HAP-1 (cell line): Measurements from ENCODE around the gene KLF11.
"Not testable (repeated sequence)": the region's sequence is repeated elsewhere in the genome, so short reads cannot be mapped to it uniquely, and the experiment has no call there.

Experiments
- DNase-seq, 2 experiments: peaks; one replicate each; pipeline ENCODE4 v3.0.0-alpha.2; 2016 to 2020; ENCODE audit warnings: low spot score in 2 of 2
- H3K27me3 ChIP-seq: fragments of 250-450 bp; sonication (Bioruptor Pico); 2 replicates; pipeline ENCODE4 v1.5.1; 2020; ENCODE audit warnings: low read depth, mild to moderate bottlenecking, moderate library complexity
- H3K36me3 ChIP-seq: fragments of 250-450 bp; sonication (Bioruptor Pico); replicated peaks from 2 replicates; pipeline ENCODE4 v1.5.1; 2020; ENCODE audit warnings: mild to moderate bottlenecking
- H3K4me1 ChIP-seq: fragments of 250-450 bp; sonication (Bioruptor Pico); 2 replicates; pipeline ENCODE4 v1.5.1; 2020; ENCODE audit warnings: mild to moderate bottlenecking
- H3K4me3 ChIP-seq: fragments of 250-450 bp; sonication (Bioruptor Pico); 2 replicates; pipeline ENCODE4 v1.5.1; 2020; ENCODE audit warnings: mild to moderate bottlenecking, moderate library complexity
- H3K9me3 ChIP-seq: fragments of 250-450 bp; sonication (Bioruptor Pico); 2 replicates; pipeline ENCODE4 v1.5.1; 2020; ENCODE audit warnings: mild to moderate bottlenecking, moderate library complexity
- in situ Hi-C: fragments of 300-500 bp; cut with MboI; formaldehyde crosslinking; loops from 3 replicates; pipeline ENCODE4 v1.14.3; 2020; ENCODE audit warnings: low sequenced_read_pairs, inconsistent platforms, mixed read lengths

KLF11 gene

DNA sequence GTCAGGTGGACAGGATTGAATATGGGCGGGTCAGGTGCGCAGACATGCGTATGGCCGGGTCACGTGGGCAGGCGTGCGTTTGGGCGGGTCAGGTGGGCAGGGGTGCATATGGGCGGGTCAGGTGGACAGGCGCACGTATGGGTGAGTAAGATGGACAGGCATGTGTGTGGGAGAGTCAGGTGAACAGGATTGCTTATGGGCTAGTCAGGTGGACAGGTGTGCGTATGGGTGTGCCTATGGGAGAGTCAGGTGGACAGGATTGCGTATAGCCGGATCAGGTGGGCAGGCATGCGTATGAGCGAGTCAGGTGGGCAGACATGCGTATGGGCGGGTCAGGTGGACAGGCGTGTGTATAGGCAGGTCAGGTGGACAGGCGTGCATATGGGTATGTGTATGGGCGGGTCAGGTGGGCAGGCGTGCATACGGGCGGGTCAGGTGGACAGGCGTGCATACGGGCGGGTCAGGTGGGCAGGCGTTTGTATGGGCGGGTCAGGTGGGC, 30.3 kb upstream of the KLF11 start:
- DNase-seq: no peak
- Histone ChIP-seq H3K36me3 (no peaks in the 10 kb centered on the region), H3K4me3 (no peak overlapping the region), H3K4me1 (no peaks in the 10 kb centered on the region), H3K27me3 (no peaks in the 10 kb centered on the region), H3K9me3 (no peaks in the 10 kb centered on the region)
- in situ Hi-C loops: no loop called here

DNA sequence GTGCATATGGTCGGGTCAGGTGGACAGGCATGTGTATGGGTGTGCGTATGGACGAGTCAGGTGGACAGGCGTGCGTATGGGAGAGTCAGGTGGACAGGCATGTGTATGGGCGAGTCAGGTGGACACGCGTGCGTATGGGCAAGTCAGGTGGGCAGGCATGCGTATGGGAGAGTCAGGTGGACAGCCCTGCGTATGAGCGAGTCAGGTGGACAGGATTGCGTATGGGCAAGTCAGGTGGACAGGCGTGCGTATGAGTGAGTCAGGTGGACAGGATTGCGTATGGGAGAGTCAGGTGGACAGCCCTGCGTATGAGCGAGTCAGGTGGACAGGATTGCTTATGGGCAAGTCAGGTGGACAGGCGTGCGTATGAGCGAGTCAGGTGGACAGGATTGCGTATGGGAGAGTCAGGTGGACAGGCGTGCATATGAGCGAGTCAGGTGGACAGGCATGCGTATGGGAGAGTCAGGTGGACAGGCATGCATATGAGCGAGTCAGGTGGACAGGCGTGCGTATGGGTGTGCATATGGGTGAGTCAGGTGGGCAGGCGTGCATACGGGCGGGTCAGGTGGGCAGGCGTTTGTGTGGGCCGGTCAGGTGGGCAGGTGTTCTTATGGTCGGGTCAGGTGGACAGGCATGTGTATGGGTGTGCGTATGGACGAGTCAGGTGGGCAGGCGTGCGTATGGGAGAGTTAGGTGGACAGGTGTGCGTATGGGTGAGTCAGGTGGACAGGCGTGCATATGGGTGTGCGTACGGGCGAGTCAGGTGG, 29.5 kb upstream of the KLF11 start:
- DNase-seq, H3K27me3 ChIP-seq, in situ Hi-C loops: not testable (repeated sequence)

DNA sequence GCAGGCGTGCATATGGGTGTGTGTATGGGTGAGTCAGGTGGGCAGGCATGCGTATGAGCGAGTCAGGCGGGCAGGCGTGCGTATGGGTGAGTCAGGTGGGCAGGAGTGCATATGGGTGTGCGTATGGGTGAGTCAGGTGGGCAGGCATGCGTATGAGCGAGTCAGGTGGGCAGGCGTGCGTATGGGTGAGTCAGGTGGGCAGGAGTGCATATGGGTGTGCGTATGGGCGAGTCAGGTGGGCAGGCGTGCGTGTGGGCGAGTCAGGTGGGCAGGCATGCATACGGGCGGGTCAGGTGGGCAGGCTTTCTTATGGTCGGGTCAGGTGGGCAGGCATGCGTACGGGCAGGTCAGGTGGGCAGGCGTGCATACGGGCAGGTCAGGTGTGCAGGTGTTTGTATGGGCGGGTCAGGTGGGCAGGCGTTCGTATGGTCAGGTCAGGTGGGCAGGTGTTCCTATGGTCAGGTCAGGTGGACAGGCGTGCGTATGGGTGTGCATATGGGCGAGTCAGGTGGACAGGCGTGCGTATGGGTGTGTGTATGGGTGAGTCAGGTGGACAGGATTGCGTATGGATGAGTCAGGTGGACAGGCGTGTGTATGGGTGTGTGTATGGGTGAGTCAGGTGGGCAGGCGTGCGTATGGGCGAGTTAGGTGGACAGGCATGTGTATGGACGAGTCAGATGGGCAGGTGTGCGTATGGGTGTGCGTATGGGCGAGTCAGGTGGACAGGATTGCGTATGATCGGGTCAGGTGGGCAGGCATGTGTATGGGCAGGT, 28.7 kb upstream of the KLF11 start:
- DNase-seq: no peak
- in situ Hi-C loops: no loop called here
- Histone ChIP-seq H3K4me1 (no peaks in the 10 kb centered on the region), H3K27me3 (0 out of 2 replicates have a peak, but pooled peaks cover 2% of the 10 kb centered on the region), H3K36me3 (no peaks in the 10 kb centered on the region), H3K4me3 (no peak overlapping the region), H3K9me3 (no peaks in the 10 kb centered on the region)

More for the DNA sequence above, 29.5 kb upstream of the KLF11 start:
- H3K9me3 ChIP-seq, H3K4me1 ChIP-seq, H3K4me3 ChIP-seq, H3K36me3 ChIP-seq: not testable (repeated sequence)

DNA sequence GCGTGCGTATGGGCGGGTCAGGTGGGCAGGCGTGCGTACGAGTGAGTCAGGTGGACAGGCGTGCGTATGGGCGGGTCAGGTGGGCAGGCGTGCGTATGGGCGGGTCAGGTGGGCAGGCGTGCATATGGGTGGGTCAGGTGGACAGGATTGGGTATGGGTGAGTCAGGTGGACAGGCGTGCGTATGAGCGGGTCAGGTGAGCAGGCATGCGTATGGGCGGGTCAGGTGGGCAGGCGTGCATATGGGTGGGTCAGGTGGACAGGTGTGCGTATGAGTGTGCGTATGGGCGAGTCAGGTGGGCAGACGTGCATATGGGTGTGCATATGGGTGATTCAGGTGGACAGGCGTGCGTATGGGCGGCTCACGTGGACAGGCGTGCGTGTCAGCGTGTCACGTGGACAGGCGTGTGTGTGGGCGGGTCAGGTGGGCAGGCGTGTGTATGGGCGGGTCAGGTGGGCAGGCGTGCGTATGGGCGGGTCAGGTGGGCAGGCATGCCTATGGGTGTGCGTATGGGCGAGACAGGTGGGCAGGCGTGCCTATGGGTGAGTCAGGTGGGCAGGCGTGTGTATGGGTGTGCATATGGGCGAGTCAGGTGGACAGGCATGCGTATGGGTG, 27.9 kb upstream of the KLF11 start:
- H3K27me3 ChIP-seq, DNase-seq, H3K9me3 ChIP-seq, H3K36me3 ChIP-seq, H3K4me1 ChIP-seq, H3K4me3 ChIP-seq, in situ Hi-C loops: not testable (repeated sequence)

DNA sequence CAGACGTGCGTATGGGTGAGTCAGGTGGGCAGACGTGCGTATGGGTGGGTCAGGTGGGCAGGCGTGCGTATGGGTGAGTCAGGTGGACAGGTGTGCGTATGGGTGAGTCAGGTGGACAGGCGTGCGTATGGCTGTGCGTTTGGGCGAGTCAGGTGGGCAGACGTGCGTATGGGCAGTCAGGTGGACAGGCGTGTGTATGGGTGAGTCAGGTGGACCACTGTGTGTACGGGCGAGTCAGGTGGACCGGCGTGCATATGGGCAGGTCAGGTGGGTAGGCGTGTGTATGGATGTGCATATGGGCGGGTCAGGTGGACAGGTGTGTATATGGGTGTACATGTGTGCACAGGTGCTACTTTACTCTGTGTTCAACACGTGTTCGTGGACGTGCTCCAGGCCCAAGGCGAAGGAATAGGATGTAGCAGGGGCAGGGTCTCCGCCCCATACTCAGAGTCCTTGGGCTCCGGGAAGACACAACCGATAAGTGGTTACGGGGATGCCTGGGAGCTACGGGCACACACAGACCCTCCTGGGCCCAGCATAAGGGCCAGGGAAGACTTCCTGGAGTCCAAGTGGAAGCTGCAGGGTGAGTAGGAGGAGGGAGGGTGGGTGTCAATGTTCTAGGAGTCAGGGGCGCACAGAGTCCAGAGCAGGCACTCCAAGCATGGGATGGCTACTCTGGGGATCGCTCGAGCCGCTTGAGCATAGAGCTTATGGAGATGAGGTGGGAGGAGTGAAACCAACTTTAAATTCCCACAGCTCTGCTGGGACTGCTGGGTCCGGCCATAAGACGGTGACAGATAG, 27.1 kb upstream of the KLF11 start:
- H3K27me3 ChIP-seq: 0 out of 2 replicates have a peak, but pooled peaks cover 2% of the 10 kb centered on the region
- in situ Hi-C loops: no loop called here
- no peak for DNase-seq
- H3K4me3 ChIP-seq: no peak overlapping the region
- no peaks in the 10 kb centered on the region for H3K9me3 ChIP-seq
- no peaks in the 10 kb centered on the region for H3K36me3 ChIP-seq
- H3K4me1 ChIP-seq: no peaks in the 10 kb centered on the region

DNA sequence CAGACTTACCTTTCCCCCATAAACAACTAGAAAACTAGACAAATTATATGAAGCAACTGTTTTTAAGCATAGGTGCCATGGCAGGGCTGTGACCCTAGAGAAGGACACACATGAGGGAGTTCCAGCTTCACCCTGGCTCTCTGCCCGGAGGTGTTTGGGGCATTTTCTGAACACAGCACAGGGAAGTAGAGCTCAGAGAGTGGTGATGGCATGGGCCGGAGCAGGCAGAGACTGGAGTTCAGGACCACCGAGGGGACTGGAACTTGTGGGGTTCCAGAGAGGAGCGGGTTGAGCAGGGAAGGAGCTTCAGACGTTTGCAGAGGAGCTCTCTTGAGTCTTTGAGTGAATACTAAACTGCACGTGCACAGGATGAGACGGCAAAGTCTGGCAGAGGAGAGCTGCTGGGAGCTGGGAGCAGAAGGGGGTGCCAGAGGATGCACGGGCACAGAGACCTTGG, 26.5 kb upstream of the KLF11 start:
- 0 out of 2 replicates have a peak, but pooled peaks cover 2% of the 10 kb centered on the region for H3K27me3 ChIP-seq
- DNase-seq: no peak
- H3K4me3 ChIP-seq: no peak overlapping the region
- no peaks in the 10 kb centered on the region for H3K36me3 ChIP-seq
- H3K4me1 ChIP-seq: no peaks in the 10 kb centered on the region
- in situ Hi-C loops: no loop called here
- no peaks in the 10 kb centered on the region for H3K9me3 ChIP-seq

DNA sequence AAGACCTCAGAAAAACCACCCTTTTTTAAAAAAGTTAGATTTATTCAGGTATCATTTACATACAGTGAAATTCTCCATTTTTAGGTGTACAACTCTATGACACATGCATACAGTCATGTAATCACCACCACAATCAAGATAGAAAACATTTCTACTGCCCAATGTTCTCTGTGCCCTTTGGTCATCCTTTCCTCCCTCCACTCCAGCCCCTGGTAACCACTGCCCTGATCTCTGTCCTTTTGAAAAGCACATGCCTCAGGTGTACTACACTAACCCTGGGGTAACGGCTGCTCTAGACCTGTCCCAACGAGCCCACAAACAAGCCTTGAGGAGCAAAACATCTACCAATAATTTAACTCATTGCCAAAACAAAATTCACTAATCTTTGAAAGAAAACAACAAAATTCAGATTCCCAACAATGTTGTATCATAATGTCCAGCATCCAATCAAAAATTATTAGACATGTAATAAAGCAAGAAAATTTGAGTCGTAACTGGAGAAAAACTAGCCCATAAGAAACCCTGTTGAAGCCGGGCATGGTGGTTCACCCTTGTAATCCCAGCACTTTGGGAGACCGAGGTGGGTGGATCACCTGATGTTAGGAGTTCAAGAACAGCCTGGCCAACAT, 25.9 kb upstream of the KLF11 start:
- no peaks in the 10 kb centered on the region for H3K36me3 ChIP-seq
- no peaks in the 10 kb centered on the region for H3K4me1 ChIP-seq
- H3K9me3 ChIP-seq: no peaks in the 10 kb centered on the region
- 0 out of 2 replicates have a peak, but pooled peaks cover 2% of the 10 kb centered on the region for H3K27me3 ChIP-seq
- in situ Hi-C loops: no loop called here
- no peak overlapping the region for H3K4me3 ChIP-seq
- DNase-seq: no peak

DNA sequence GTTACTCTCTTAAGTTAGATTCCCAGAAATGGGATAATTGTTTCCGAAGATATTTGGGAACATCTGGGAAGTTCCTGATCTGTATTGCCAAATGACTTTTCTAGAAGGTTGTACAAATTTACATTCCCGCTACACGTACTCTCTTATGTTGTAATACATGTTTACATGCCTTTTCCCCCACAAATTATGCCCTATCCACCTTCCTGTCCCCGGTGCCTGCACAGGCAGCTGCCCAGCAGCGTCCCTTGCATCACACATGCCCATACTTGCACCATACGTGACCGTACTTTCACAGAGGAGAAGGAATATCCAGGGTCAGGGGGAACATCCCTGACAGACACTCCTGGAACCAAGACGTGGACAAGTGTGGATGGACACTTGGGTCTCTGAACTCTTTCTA, 24.2 kb upstream of the KLF11 start:
- no peak for DNase-seq
- H3K9me3 ChIP-seq: no peaks in the 10 kb centered on the region
- in situ Hi-C loops: no loop called here
- no peaks in the 10 kb centered on the region for H3K4me1 ChIP-seq
- no peaks in the 10 kb centered on the region for H3K36me3 ChIP-seq
- 0 out of 2 replicates have a peak, but pooled peaks cover 2% of the 10 kb centered on the region for H3K27me3 ChIP-seq
- H3K4me3 ChIP-seq: no peak overlapping the region

DNA sequence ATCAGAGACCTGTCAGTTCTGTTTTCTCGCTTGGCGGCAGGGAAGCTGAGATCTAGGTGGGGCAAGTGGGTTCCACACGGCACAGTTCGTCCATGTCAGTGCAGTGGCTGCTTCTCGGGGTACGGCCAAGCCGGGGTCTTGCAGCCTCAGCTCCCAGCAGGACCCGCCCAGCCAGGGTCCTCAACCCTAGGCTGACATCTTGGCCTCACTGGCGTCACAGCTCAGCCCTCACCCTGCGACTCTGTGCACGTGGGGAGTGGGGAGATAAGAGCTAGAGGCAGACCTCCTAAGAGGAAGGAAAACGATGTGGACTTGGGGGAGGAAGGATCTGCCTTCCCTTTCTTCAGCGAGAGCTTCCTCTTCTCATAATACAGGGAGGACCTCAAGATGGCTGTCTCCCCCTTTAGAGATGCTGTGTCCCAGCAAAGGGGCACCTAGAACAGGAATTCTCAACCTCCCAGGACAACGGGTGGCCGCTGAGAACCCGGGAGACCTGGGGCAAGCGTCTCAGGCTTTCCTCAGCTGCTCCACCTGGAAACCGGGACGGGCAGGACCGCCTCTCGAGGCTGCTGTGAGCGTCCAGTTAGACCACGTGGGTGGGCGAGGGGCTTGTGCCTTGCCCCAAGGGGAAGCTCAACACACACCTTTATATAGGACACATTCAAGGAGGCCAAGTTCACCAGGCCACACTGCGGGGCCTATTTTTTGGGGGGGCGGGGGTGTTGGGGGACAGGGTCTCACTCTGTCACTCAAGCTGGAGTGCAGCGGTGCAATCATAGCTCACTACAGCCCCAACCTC, 23.5 kb upstream of the KLF11 start:
- DNase-seq: no peak
- H3K4me1 ChIP-seq: no peaks in the 10 kb centered on the region
- H3K27me3 ChIP-seq: 0 out of 2 replicates have a peak, but pooled peaks cover 2% of the 10 kb centered on the region
- in situ Hi-C loops: no loop called here
- H3K4me3 ChIP-seq: no peak overlapping the region
- no peaks in the 10 kb centered on the region for H3K36me3 ChIP-seq
- no peaks in the 10 kb centered on the region for H3K9me3 ChIP-seq

DNA sequence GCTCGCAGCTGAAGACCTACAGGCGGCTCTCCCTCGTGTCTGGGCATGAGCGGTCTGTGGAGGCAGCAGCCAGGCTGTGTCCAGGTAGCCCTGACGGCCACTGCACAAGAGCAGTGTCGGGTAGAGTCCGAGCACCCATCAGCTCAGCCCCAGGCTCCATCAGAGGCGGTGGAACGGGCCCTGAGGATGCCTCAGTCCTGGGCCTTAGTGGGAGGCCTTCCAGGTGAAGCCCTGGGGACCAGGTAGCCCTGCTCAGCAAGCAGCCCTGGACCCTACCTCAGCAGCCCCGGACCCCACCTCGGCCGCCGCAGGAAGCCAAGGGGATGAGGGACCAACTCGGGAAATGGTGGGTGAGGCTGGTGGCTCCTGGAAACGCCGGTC, 21.3 kb upstream of the KLF11 start:
- H3K9me3 ChIP-seq: no peaks in the 10 kb centered on the region
- 0 out of 2 replicates have a peak, but pooled peaks cover 2% of the 10 kb centered on the region for H3K27me3 ChIP-seq
- no peak overlapping the region for H3K4me3 ChIP-seq
- in situ Hi-C loops: no loop called here
- no peaks in the 10 kb centered on the region for H3K36me3 ChIP-seq
- H3K4me1 ChIP-seq: no peaks in the 10 kb centered on the region
- no peak for DNase-seq

DNA sequence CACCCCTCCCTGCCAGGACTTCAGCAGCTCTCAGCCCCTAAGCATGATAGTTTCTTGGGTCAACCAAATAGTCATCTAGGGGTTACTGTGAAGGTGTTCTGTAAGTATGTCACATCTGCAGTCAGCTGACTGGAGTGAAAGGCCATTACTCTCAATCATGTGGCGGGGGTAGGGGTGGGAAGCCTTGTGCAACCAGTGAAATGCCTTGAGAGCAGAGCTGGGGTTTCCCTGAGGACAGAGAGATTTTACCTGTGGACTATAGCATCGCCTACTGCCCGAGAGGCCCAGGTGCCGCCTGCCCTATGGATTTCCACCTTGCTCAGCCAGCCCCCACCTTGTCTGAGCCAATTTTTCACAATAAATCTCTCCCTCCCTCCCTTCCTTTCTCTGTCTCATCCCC, 20.9 kb upstream of the KLF11 start:
- Histone ChIP-seq H3K9me3 (no peaks in the 10 kb centered on the region), H3K27me3 (0 out of 2 replicates have a peak, but pooled peaks cover 2% of the 10 kb centered on the region), H3K4me3 (no peak overlapping the region), H3K4me1 (no peaks in the 10 kb centered on the region), H3K36me3 (no peaks in the 10 kb centered on the region)
- DNase-seq: no peak
- in situ Hi-C loops: no loop called here

DNA sequence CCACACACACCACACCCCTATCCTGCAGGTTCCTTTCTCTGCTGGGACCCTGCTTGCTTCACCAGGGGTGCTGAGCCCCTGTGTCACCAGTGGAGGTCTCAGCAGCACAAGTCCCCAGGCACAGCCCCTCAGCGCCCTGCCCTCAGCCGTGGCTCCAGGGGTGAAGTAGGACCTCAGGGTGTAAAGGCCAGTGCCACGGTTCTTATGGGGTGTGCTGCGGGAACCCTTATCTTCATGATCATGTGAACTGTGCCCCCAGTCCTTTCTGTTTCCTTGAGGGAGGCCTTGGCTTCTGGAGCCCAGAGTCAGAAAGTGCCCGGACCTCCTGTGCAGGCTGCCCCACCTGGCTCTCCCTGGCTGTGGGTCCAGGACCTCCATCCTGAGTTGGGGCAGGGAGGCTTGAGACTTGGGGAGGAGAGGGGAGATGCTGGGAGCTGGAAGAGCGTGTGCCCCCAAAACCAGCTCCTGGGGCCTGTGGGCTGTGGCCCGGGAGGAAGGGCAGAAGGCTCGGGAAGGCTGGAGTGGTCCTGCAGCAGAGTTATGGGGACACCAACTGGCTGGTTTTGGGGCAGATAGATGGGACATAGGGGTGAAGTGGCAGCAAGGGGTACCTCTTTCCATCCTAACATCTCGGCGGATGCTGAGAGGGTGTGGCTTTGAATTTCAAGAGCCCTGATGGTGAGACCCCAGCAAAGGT, 20.2 kb upstream of the KLF11 start:
- no peaks in the 10 kb centered on the region for H3K36me3 ChIP-seq
- H3K9me3 ChIP-seq: no peaks in the 10 kb centered on the region
- no peaks in the 10 kb centered on the region for H3K4me1 ChIP-seq
- in situ Hi-C loops: no loop called here
- DNase-seq: no peak
- no peak overlapping the region for H3K4me3 ChIP-seq
- H3K27me3 ChIP-seq: 0 out of 2 replicates have a peak, but pooled peaks cover 2% of the 10 kb centered on the region
